ENCODE measurements around the gene TTLL5. TPM values are rescaled to one million over a fixed set of nuclear protein-coding genes. Genes with fewer than 3 reads are reported as not detected.

TTLL5 gene
- total and polyA plus RNA-seq, 10 of the 15 experiments (the other 5 are each of a cell fraction or from before 2014, with no cell fraction given): 3.2 to 25.9 (median 13.8) TPM

DNA sequence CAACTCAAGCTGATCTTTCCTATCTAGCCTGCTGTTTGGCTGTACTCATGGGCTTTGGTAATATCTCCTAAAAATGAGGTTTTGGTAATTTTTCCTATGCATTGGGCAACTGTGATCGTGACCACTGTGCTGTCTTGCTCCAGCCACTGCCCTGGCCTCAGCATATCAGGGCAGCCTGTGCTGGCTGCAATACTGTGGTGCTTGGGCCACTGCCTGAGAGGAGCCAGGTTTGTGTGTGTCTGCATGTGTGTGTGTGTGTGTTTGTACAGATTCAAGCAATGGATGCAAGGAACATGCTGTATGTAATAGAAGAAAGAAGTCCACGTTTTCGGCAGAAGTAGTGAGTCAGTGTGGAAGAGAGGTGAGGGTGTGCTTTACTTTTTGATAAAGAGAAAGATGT is 13.4 kb upstream of the TTLL5 start (continued):
- no peak for TF ChIP-seq ZBTB4 (CRISPR knock-in tag; IDR thresholded peaks at IDR 0.05)
- no peak for TF ChIP-seq SMAD5 (IDR thresholded peaks at IDR 0.05; ENCODE audit: low read depth)
- no peak for TF ChIP-seq BHLHE40 (IDR thresholded peaks at IDR 0.05; ENCODE audit: borderline replicate concordance in 1 of 2, low read depth in 2 of 2, low read length in 1 of 2)
- no peak for TF ChIP-seq ZNF207 (IDR thresholded peaks at IDR 0.05; ENCODE audit: borderline replicate concordance)
- TF ChIP-seq, protein P1, sequence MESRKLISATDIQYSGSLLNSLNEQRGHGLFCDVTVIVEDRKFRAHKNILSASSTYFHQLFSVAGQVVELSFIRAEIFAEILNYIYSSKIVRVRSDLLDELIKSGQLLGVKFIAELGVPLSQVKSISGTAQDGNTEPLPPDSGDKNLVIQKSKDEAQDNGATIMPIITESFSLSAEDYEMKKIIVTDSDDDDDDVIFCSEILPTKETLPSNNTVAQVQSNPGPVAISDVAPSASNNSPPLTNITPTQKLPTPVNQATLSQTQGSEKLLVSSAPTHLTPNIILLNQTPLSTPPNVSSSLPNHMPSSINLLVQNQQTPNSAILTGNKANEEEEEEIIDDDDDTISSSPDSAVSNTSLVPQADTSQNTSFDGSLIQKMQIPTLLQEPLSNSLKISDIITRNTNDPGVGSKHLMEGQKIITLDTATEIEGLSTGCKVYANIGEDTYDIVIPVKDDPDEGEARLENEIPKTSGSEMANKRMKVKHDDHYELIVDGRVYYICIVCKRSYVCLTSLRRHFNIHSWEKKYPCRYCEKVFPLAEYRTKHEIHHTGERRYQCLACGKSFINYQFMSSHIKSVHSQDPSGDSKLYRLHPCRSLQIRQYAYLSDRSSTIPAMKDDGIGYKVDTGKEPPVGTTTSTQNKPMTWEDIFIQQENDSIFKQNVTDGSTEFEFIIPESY (IDR thresholded peaks at IDR 0.05): no peak

DNA sequence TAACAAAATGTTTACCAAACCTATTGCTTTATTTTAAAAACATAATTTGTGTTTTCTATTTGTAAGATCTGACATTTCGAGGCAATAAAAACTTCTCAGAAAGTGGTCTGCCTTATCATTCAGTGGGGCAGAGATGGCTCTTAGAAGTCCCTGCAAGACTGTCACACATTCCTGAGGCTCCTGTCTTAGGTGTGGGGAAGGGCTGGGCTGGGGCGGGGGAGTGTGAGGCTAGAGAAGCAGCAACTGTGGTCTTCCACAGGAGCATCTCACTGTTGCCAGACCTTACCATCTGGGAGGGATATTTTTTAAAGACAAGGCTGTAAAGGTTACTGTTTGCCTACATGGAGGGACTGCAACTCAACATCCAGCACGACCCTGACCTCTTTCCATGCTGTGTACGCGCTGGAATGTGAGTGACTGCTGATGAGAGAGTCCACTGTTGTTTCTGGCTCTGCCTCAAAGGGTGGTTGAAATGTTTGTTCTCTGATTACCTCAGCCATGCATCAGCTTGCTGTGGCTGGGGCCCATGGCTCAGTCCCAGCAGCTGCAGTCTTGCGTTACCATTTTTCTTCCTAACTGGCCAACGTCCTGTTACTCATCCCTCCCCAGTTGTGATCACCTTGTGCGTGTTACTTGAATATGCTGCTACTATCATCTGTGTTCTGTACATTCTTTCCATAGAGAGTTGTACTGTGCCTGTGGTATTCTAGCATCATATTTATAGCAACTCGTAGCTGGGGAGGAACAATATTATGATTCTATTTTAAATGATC is 12.8 kb upstream of the TTLL5 start:
- 86% methylated on average over 9 of the region's 9 CpGs for whole genome bisulfite sequencing (ENCODE audit: insufficient coverage, insufficient replicate concordance, low lambda C conversion rate, missing lambda C conversion rate)
- RAD21 ChIA-PET (ENCODE audit: unreplicated experiment): interaction anchor here (13.7 kb wide), 1 partner anchor 70 kb away, joined by 320 read pairs; the partner anchor contains the start of gene FLVCR2
- in situ Hi-C loops (cut with MboI): no loop called here
- TF ChIP-seq NBN (IDR thresholded peaks at IDR 0.05) (no peak), EP300 (IDR thresholded peaks at IDR 0.05; ENCODE audit: borderline replicate concordance in 1 of 2, control insufficient read depth in 1 of 2, low read depth in 2 of 2, low read length in 2 of 2) (no peak), MYB (IDR thresholded peaks at IDR 0.05; ENCODE audit: borderline replicate concordance, low read depth, low read length) (no peak)
- TF ChIP-seq, protein P1 (IDR thresholded peaks at IDR 0.05): no peak
- TF ChIP-seq, protein P2, sequence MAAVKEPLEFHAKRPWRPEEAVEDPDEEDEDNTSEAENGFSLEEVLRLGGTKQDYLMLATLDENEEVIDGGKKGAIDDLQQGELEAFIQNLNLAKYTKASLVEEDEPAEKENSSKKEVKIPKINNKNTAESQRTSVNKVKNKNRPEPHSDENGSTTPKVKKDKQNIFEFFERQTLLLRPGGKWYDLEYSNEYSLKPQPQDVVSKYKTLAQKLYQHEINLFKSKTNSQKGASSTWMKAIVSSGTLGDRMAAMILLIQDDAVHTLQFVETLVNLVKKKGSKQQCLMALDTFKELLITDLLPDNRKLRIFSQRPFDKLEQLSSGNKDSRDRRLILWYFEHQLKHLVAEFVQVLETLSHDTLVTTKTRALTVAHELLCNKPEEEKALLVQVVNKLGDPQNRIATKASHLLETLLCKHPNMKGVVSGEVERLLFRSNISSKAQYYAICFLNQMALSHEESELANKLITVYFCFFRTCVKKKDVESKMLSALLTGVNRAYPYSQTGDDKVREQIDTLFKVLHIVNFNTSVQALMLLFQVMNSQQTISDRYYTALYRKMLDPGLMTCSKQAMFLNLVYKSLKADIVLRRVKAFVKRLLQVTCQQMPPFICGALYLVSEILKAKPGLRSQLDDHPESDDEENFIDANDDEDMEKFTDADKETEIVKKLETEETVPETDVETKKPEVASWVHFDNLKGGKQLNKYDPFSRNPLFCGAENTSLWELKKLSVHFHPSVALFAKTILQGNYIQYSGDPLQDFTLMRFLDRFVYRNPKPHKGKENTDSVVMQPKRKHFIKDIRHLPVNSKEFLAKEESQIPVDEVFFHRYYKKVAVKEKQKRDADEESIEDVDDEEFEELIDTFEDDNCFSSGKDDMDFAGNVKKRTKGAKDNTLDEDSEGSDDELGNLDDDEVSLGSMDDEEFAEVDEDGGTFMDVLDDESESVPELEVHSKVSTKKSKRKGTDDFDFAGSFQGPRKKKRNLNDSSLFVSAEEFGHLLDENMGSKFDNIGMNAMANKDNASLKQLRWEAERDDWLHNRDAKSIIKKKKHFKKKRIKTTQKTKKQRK (IDR thresholded peaks at IDR 0.05; ENCODE audit: low read depth, low read length): no peak

More for the DNA sequence above, 12.8 kb upstream of the TTLL5 start:
- ATAC-seq (no peak), DNase-seq (ENCODE audit: low read depth, low spot score) (no peak), FAIRE-seq (no peak)
- peaks cover 5 to 10% of the 10 kb centered on the region in 2 experiments for H3K36me3 ChIP-seq (ENCODE audit: control insufficient read depth in 2 of 2, insufficient read depth in 2 of 2, low read length in 1 of 2)
- no peak overlapping the region for H2AFZ ChIP-seq (ENCODE audit: control insufficient read depth, low read depth, low read length)
- no peaks in the 10 kb centered on the region for H3K79me2 ChIP-seq (ENCODE audit: control insufficient read depth, insufficient read depth, low read length)
- no peak overlapping the region for H3K27ac ChIP-seq (ENCODE audit: control insufficient read depth, insufficient read depth)
- H3K4me1 ChIP-seq (ENCODE audit: control insufficient read depth, insufficient read depth, low read length): no peaks in the 10 kb centered on the region
- H4K20me1 ChIP-seq (ENCODE audit: control insufficient read depth, insufficient read depth): no peaks in the 10 kb centered on the region
- POLR2A ChIA-PET: no interaction called here
- BruUV-seq (replicated peaks): no TSS peak
- no peaks in the 10 kb centered on the region for H3K27me3 ChIP-seq (replicated peaks in 1 of 2; ENCODE audit: control insufficient read depth in 2 of 2, insufficient read depth in 2 of 2, low read length in 1 of 2)
- CTCF ChIA-PET: interaction anchor here (0.9 to 1.5 kb wide), 2 partner anchors 22 to 24 kb away, joined by 3 to 5 read pairs; no protein-coding TSS in a partner anchor
- no peak overlapping the region for H3K9ac ChIP-seq (ENCODE audit: control insufficient read depth, insufficient read depth, low read length)
- no peak overlapping the region for H3K4me3 ChIP-seq
- no peak overlapping the region for H3K4me2 ChIP-seq (ENCODE audit: control insufficient read depth, insufficient read depth)
- SMC1A ChIA-PET (ENCODE audit: uncharacterized antibody, unreplicated experiment): interaction anchor here (0.7 to 11.2 kb wide), 3 partner anchors 11 to 72 kb away, joined by 3 to 375 read pairs (median 3); partner anchors contain the start of gene FLVCR2
- H3K9me3 ChIP-seq (replicated peaks; ENCODE audit: control insufficient read depth, insufficient read depth, low read length): no peaks in the 10 kb centered on the region
- intact Hi-C loops (cut with micrococcal nuclease; ENCODE audit: unreplicated experiment): no loop called here
